ENCODE data around the gene ZFP3. TPM values are rescaled to one million over a fixed set of nuclear protein-coding genes. Genes with fewer than 3 reads are reported as not detected.

Gene ZFP3
- total and polyA plus RNA-seq, 2 donors (not counting 1 experiment from before 2014, with no cell fraction given), result 2.6 to 3.1 TPM

DNA sequence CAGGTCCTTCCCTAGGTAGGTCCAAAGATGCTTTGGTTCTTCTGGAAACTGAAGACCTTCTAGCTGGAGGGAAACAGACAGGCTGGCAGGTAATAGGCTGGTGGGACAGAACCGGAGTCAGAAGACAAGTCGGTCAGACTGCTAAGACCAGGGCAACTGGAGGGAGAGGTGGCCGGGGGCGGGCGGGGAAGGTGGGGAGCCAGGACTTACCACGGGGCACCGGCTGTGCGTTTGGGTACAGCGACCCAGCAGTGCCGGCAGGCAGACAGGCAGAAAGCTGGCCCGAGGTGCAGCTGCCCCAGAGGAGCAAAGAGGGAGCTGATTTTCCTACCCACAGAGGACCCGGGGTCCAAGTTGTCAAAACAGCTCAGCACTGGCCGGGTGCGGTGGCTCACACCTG is 43.6 kb upstream of the ZFP3 start:
- Histone ChIP-seq H2AFZ (ENCODE audit: low read length) (no peak overlapping the region), H3K4me1 (ENCODE audit: control insufficient read depth, extremely low read depth, insufficient read depth, low read length) (no peaks in the 10 kb centered on the region), H3K9ac (ENCODE audit: insufficient read depth, low read length) (no peak overlapping the region), H3K79me2 (ENCODE audit: control insufficient read depth, insufficient read depth, low read length) (no peaks in the 10 kb centered on the region), H4K20me1 (ENCODE audit: control insufficient read depth, extremely low read depth, insufficient read depth, low read length) (no peaks in the 10 kb centered on the region), H3K4me2 (ENCODE audit: extremely low read depth, insufficient read depth, low read length) (no peak overlapping the region), H3K9me3 (ENCODE audit: control insufficient read depth, insufficient read depth, low read depth, low read length) (no peaks in the 10 kb centered on the region), H3K27me3 (ENCODE audit: control insufficient read depth, insufficient read depth, low read length) (no peaks in the 10 kb centered on the region), H3K36me3 (ENCODE audit: control insufficient read depth, insufficient read depth, low read length) (no peaks in the 10 kb centered on the region), H3K4me3 (replicated peaks in 1 of 4; ENCODE audit: control extremely low read depth in 1 of 4, insufficient read depth in 1 of 4, low read depth in 3 of 4, low read length in 4 of 4) (no peak overlapping the region), H3K27ac (ENCODE audit: insufficient read depth, low read length) (no peak overlapping the region)
- TF ChIP-seq, protein P1, sequence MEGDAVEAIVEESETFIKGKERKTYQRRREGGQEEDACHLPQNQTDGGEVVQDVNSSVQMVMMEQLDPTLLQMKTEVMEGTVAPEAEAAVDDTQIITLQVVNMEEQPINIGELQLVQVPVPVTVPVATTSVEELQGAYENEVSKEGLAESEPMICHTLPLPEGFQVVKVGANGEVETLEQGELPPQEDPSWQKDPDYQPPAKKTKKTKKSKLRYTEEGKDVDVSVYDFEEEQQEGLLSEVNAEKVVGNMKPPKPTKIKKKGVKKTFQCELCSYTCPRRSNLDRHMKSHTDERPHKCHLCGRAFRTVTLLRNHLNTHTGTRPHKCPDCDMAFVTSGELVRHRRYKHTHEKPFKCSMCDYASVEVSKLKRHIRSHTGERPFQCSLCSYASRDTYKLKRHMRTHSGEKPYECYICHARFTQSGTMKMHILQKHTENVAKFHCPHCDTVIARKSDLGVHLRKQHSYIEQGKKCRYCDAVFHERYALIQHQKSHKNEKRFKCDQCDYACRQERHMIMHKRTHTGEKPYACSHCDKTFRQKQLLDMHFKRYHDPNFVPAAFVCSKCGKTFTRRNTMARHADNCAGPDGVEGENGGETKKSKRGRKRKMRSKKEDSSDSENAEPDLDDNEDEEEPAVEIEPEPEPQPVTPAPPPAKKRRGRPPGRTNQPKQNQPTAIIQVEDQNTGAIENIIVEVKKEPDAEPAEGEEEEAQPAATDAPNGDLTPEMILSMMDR (conservative IDR thresholded peaks at IDR 0.05 in 1 of 2, IDR thresholded peaks at IDR 0.05 in 1 of 2; ENCODE audit: low read depth in 1 of 2, low read length in 2 of 2), result no peak
- no peak for TF ChIP-seq EZH2 (IDR thresholded peaks at IDR 0.05; ENCODE audit: low read length, missing control alignments)
- no peak for DNase-seq (ENCODE audit: low read depth in 2 of 2)

DNA sequence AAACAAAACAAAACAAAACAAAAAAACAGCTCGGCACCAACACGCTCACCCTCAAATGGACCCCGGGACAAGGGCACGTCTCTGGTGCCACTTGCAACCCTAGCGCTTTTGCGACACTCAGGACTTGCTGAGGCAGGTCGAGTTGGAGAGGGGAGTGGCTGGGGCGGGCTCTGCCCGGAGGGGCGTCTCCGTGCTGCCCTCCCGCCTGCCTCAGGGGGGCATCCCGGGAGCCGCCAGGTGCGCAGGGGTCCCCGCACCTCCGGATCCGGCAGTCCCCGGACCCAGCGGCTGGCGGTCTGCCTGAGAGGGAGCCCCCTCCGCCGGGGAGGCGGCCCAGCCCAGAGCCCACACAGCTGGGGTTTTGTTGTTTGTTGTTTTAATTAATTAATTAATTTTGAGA is 43.0 kb upstream of the ZFP3 start, which contains the start of gene SLC52A1:
SLC52A1 (minus strand) TSS at position 112 of the 400 bp plus-strand sequence. CDS start 820 bp downstream, outside the sequence.
- H3K9me3 ChIP-seq (ENCODE audit: control insufficient read depth, insufficient read depth, low read depth, low read length), result no peaks in the 10 kb centered on the region
- H3K36me3 ChIP-seq (ENCODE audit: control insufficient read depth, insufficient read depth, low read length), result no peaks in the 10 kb centered on the region
- H3K27ac ChIP-seq (ENCODE audit: insufficient read depth, low read length), result no peak within 1 kb of the TSS
- no peak within 1 kb of the TSS for H3K9ac ChIP-seq (ENCODE audit: insufficient read depth, low read length)
- H3K79me2 ChIP-seq (ENCODE audit: control insufficient read depth, insufficient read depth, low read length), result no peaks in the 10 kb centered on the region
- no peaks in the 10 kb centered on the region for H3K4me1 ChIP-seq (ENCODE audit: control insufficient read depth, extremely low read depth, insufficient read depth, low read length)
- no peak within 1 kb of the TSS for H2AFZ ChIP-seq (ENCODE audit: low read length)
- peak within 1 kb of the TSS; percentile 59 for H3K4me2 ChIP-seq (ENCODE audit: extremely low read depth, insufficient read depth, low read length)
- peak within 1 kb of the TSS in 1 of 4 experiments; percentile 36 for H3K4me3 ChIP-seq (replicated peaks in 1 of 4; ENCODE audit: control extremely low read depth in 1 of 4, insufficient read depth in 1 of 4, low read depth in 3 of 4, low read length in 4 of 4)
- no peaks in the 10 kb centered on the region for H3K27me3 ChIP-seq (ENCODE audit: control insufficient read depth, insufficient read depth, low read length)
- H4K20me1 ChIP-seq (ENCODE audit: control insufficient read depth, extremely low read depth, insufficient read depth, low read length), result no peaks in the 10 kb centered on the region
- DNase-seq (ENCODE audit: low read depth in 2 of 2), result no peak
- TF ChIP-seq, protein P1 (conservative IDR thresholded peaks at IDR 0.05 in 1 of 2, IDR thresholded peaks at IDR 0.05 in 1 of 2; ENCODE audit: low read depth in 1 of 2, low read length in 2 of 2), result no peak
- no peak for TF ChIP-seq EZH2 (IDR thresholded peaks at IDR 0.05; ENCODE audit: low read length, missing control alignments)

DNA sequence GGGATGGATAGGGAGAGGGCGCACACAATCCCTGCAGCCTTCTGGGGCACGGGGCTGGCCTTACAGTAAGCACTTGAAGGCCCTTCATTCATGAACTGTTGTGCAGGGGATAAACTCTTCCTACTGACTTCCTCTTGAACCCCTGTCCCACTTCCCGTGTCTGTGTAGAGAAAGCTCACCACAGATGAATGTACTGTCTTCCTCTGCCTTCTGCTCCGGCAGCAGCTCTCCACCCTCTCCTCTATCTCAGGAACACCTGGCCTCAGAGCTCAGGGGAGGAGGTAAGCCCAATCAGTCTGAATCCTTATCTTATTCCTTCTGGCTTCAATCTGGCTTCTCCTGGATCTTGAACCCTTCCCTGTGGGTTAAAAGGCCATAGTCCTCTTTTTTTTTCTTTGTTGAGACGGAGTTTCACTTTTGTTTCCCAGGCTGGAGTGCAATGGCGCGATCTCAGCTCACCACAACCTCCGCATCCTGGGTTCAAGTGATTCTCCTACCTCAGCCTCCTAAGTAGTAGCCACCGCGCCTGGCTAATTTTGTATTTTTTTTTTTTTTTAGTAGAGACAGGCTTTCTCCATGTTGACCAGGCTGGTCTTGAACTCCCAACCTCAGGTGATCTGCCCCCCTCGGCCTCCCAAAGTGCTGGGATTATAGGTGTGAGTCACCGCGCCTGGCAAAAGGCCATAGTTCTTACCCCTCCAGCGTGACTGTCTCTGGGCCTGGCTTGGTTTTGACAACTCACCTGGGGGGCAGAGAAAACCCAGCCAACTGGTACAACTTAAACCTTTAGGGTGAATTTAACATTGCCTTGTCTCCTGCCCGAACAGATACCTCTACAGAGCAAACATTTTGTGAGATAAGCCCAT is 35.9 kb upstream of the ZFP3 start:
- no peak overlapping the region for H3K27ac ChIP-seq (ENCODE audit: insufficient read depth, low read length)
- no peak overlapping the region for H3K4me2 ChIP-seq (ENCODE audit: extremely low read depth, insufficient read depth, low read length)
- H3K4me1 ChIP-seq (ENCODE audit: control insufficient read depth, extremely low read depth, insufficient read depth, low read length), result no peaks in the 10 kb centered on the region
- no peak for DNase-seq (ENCODE audit: low read depth in 2 of 2)
- H3K4me3 ChIP-seq (replicated peaks in 1 of 4; ENCODE audit: control extremely low read depth in 1 of 4, insufficient read depth in 1 of 4, low read depth in 3 of 4, low read length in 4 of 4), result no peak overlapping the region
- no peaks in the 10 kb centered on the region for H3K36me3 ChIP-seq (ENCODE audit: control insufficient read depth, insufficient read depth, low read length)
- peaks cover 2% of the 10 kb centered on the region for H3K27me3 ChIP-seq (ENCODE audit: control insufficient read depth, insufficient read depth, low read length)
- TF ChIP-seq, protein P1 (conservative IDR thresholded peaks at IDR 0.05 in 1 of 2, IDR thresholded peaks at IDR 0.05 in 1 of 2; ENCODE audit: low read depth in 1 of 2, low read length in 2 of 2), result no peak
- TF ChIP-seq EZH2 (IDR thresholded peaks at IDR 0.05; ENCODE audit: low read length, missing control alignments), result no peak
- no peak overlapping the region for H3K9ac ChIP-seq (ENCODE audit: insufficient read depth, low read length)
- no peaks in the 10 kb centered on the region for H3K79me2 ChIP-seq (ENCODE audit: control insufficient read depth, insufficient read depth, low read length)
- H2AFZ ChIP-seq (ENCODE audit: low read length), result no peak overlapping the region
- H3K9me3 ChIP-seq (ENCODE audit: control insufficient read depth, insufficient read depth, low read depth, low read length), result no peaks in the 10 kb centered on the region
- no peaks in the 10 kb centered on the region for H4K20me1 ChIP-seq (ENCODE audit: control insufficient read depth, extremely low read depth, insufficient read depth, low read length)
